Measurements from ENCODE around the gene TRPC3.
A peak's percentile ranks its signal among the peaks of the same experiment; 100 is the strongest.

Gene TRPC3

GRCh38 chr4:121869841-121870822 lies 81.7 kb downstream of the TRPC3 start, which contains the start of gene BBS7:
Gene BBS7, minus strand, starts transcription at chr4:121870474. Its CDS starts 161 bp downstream, at chr4:121870313.
- ChIA-PET CTCF (no interaction called here), POLR2A (interaction anchor here (0.7 to 1.0 kb wide), 3 partner anchors 21 to 47 kb away, joined by 4 to 5 read pairs (median 4); partner anchors contain the start of gene CCNA2)
- H3K9me3 ChIP-seq (ENCODE audit: control insufficient read depth, insufficient read depth, low read depth, low read length): no peaks in the 10 kb centered on the region
- H3K36me3 ChIP-seq (ENCODE audit: control insufficient read depth in 2 of 2, insufficient read depth in 1 of 2, low read length in 2 of 2): peaks cover 19 to 25% of the 10 kb centered on the region in 2 experiments
- no peaks in the 10 kb centered on the region for H3K4me1 ChIP-seq (ENCODE audit: control insufficient read depth, insufficient read depth, low read length)
- H3K4me3 ChIP-seq (ENCODE audit: low read depth, low read length): peak within 1 kb of the TSS; percentile 80
- H3K27ac ChIP-seq (ENCODE audit: extremely low read depth, low read depth, low read length): peak within 1 kb of the TSS; percentile 40; the same call in 1 of the 2 replicates
- peak; percentile 63; the same call in 1 of the 2 replicates for TF ChIP-seq REST (tag by site-specific recombination; IDR thresholded peaks at IDR 0.05)
- TF ChIP-seq, protein P1, sequence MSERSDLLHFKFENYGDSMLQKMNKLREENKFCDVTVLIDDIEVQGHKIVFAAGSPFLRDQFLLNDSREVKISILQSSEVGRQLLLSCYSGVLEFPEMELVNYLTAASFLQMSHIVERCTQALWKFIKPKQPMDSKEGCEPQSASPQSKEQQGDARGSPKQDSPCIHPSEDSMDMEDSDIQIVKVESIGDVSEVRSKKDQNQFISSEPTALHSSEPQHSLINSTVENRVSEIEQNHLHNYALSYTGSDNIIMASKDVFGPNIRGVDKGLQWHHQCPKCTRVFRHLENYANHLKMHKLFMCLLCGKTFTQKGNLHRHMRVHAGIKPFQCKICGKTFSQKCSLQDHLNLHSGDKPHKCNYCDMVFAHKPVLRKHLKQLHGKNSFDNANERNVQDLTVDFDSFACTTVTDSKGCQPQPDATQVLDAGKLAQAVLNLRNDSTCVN (tag by site-specific recombination; optimal IDR thresholded peaks at IDR 0.05): peak; percentile 21
- peak; percentile 94 for TF ChIP-seq ZNF629 (tag by site-specific recombination; IDR thresholded peaks at IDR 0.05)
- TF ChIP-seq ZNF707 (tag by site-specific recombination; IDR thresholded peaks at IDR 0.05): no peak
- 0 out of 2 replicates have a peak, but pooled peaks have one; percentile 10 for TF ChIP-seq ZSCAN30 (tag by site-specific recombination; IDR thresholded peaks at IDR 0.05)
- no peak for TF ChIP-seq GLIS1 (tag by site-specific recombination; IDR thresholded peaks at IDR 0.05)
- TF ChIP-seq, protein P2, sequence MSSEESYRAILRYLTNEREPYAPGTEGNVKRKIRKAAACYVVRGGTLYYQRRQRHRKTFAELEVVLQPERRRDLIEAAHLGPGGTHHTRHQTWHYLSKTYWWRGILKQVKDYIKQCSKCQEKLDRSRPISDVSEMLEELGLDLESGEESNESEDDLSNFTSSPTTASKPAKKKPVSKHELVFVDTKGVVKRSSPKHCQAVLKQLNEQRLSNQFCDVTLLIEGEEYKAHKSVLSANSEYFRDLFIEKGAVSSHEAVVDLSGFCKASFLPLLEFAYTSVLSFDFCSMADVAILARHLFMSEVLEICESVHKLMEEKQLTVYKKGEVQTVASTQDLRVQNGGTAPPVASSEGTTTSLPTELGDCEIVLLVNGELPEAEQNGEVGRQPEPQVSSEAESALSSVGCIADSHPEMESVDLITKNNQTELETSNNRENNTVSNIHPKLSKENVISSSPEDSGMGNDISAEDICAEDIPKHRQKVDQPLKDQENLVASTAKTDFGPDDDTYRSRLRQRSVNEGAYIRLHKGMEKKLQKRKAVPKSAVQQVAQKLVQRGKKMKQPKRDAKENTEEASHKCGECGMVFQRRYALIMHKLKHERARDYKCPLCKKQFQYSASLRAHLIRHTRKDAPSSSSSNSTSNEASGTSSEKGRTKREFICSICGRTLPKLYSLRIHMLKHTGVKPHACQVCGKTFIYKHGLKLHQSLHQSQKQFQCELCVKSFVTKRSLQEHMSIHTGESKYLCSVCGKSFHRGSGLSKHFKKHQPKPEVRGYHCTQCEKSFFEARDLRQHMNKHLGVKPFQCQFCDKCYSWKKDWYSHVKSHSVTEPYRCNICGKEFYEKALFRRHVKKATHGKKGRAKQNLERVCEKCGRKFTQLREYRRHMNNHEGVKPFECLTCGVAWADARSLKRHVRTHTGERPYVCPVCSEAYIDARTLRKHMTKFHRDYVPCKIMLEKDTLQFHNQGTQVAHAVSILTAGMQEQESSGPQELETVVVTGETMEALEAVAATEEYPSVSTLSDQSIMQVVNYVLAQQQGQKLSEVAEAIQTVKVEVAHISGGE (tag by site-specific recombination; conservative IDR thresholded peaks at IDR 0.05; ENCODE audit: low read depth): peak; percentile 91
- TF ChIP-seq ZBTB10 (tag by site-specific recombination; IDR thresholded peaks at IDR 0.05): 0 out of 2 replicates have a peak, but pooled peaks have one; percentile 53
- TF ChIP-seq, protein P3, sequence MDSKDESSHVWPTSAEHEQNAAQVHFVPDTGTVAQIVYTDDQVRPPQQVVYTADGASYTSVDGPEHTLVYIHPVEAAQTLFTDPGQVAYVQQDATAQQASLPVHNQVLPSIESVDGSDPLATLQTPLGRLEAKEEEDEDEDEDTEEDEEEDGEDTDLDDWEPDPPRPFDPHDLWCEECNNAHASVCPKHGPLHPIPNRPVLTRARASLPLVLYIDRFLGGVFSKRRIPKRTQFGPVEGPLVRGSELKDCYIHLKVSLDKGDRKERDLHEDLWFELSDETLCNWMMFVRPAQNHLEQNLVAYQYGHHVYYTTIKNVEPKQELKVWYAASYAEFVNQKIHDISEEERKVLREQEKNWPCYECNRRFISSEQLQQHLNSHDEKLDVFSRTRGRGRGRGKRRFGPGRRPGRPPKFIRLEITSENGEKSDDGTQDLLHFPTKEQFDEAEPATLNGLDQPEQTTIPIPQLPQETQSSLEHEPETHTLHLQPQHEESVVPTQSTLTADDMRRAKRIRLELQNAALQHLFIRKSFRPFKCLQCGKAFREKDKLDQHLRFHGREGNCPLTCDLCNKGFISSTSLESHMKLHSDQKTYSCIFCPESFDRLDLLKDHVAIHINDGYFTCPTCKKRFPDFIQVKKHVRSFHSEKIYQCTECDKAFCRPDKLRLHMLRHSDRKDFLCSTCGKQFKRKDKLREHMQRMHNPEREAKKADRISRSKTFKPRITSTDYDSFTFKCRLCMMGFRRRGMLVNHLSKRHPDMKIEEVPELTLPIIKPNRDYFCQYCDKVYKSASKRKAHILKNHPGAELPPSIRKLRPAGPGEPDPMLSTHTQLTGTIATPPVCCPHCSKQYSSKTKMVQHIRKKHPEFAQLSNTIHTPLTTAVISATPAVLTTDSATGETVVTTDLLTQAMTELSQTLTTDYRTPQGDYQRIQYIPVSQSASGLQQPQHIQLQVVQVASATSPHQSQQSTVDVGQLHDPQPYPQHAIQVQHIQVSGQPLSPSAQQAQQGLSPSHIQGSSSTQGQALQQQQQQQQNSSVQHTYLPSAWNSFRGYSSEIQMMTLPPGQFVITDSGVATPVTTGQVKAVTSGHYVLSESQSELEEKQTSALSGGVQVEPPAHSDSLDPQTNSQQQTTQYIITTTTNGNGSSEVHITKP (tag by site-specific recombination; IDR thresholded peaks at IDR 0.05): peak; percentile 31; the same call in 1 of the 2 replicates
- TF ChIP-seq ZNF433 (tag by site-specific recombination; IDR thresholded peaks at IDR 0.05; ENCODE audit: low read depth): no peak
- peak; percentile 61 for TF ChIP-seq OSR2 (tag by site-specific recombination; IDR thresholded peaks at IDR 0.05)
- TF ChIP-seq ZNF626 (tag by site-specific recombination; IDR thresholded peaks at IDR 0.05): no peak
- peak; percentile 85 for TF ChIP-seq ATF2 (tag by site-specific recombination; IDR thresholded peaks at IDR 0.05; ENCODE audit: low read depth)
- TF ChIP-seq SP2 (tag by site-specific recombination; IDR thresholded peaks at IDR 0.05): peak; percentile 88
- peak; percentile 73 for TF ChIP-seq SP3 (tag by site-specific recombination; IDR thresholded peaks at IDR 0.05)
- TF ChIP-seq ZBTB8A (tag by site-specific recombination; IDR thresholded peaks at IDR 0.05): peak; percentile 99
- TF ChIP-seq ZXDB (tag by site-specific recombination; IDR thresholded peaks at IDR 0.05): peak; percentile 39; the same call in 1 of the 2 replicates
- TF ChIP-seq ZNF561 (tag by site-specific recombination; IDR thresholded peaks at IDR 0.05; ENCODE audit: borderline replicate concordance): peak; percentile 36; the same call in 1 of the 2 replicates
- TF ChIP-seq ZNF10 (tag by site-specific recombination; IDR thresholded peaks at IDR 0.05): 0 out of 2 replicates have a peak, but pooled peaks have one; percentile 20
